GM19025 (cell line): ENCODE data around the gene EFL1.

ENCODE experiments used
- ATAC-seq: cut with Tn5 transposase; IDR thresholded peaks from one replicate; pipeline ENCODE4 v1.9.1; 2021; ENCODE audit warnings: mild to moderate bottlenecking, low read depth, moderate library complexity; ENCODE audit not compliant: unreplicated experiment

EFL1 gene

GRCh38 chr15:82093325-82093724 is 169.2 kb downstream of the EFL1 start:
- ATAC-seq: no peak

DNA sequence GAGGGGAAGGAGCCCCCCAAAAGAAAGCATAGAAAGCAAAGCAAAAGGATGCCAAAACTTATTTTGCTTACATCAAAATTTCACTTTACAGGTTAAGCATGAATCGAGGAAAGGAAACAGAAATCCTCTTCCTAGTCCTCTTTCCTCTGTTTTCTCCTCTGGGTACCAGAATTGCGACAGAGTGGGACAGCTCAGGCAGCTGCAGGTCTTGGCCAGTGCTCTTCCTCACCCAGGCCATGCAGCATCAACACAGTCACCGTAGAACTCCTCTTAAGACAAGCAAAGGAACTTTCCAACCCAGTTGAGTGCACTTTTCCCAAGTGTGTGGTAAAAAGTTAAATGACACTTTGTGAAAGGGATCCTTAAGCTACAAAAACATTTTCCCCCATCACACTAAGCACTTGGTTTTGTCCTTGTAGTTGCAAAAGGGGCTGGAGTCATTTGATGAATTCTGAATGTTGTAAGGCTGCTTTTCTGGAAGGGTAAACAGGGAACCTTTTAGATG is 170.8 kb downstream of the EFL1 start:
- no peak for ATAC-seq

- ATAC-seq: no peak
These were observed 176.1 kb downstream of the EFL1 start for GRCh38 chr15:82086243-82086995.

- no peak for ATAC-seq
These were observed 180.4 kb downstream of the EFL1 start for GRCh38 chr15:82081914-82082762.

DNA sequence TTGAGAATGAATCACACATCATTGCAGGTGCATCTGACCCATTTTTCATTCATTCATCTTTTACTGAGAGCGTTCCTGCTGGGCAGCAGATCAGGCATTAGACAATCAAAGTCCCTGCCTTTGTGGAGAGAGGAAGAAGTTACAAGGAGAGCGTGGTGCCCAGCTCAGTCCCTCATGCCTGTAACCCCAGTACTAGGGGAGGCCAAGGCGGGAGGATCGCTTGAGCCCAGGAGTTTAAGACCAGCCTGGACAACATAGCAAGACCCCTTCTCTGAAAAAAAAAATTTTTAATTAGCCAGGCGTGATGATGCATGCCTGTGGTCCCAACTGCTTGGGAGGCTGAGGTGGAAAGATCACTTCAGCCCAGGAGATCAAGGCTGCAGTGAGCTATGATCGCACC is 181.8 kb downstream of the EFL1 start:
- ATAC-seq: no peak
